Neural progenitor cell (in vitro differentiated cells): ENCODE measurements around the gene CLDN22. TPM values are rescaled to one million over a fixed set of nuclear protein-coding genes. Genes with fewer than 3 reads are reported as not detected.

ENCODE experiments used
- DNase-seq: peaks from one replicate; pipeline ENCODE4 v3.0.0-alpha.2; 2016; ENCODE audit warnings: low spot score
- H2AFZ ChIP-seq: fragments of 200-600 bp; sonication (generic); replicated peaks from 2 replicates; pipeline ENCODE4 v1.6.1; 2016; ENCODE audit warnings: antibody characterized with exemption
- H3F3A ChIP-seq: fragments of 200-600 bp; sonication (generic); 2 replicates; pipeline ENCODE4 v1.6.1; 2016; ENCODE audit warnings: antibody characterized with exemption, low read depth
- H3K27ac ChIP-seq: fragments of 200-600 bp; sonication (generic); 2 replicates; pipeline ENCODE4 v1.5.1; 2016; ENCODE audit warnings: mild to moderate bottlenecking
- H3K27me3 ChIP-seq: fragments of 200-600 bp; sonication (generic); 2 replicates; pipeline ENCODE4 v1.6.1; 2016; ENCODE audit warnings: mild to moderate bottlenecking, moderate library complexity
- H3K36me3 ChIP-seq: fragments of 200-600 bp; sonication (generic); 2 replicates; pipeline ENCODE4 v1.5.1; 2016
- H3K4me1 ChIP-seq: fragments of 200-600 bp; sonication (generic); 2 replicates; pipeline ENCODE4 v1.6.1; 2016; ENCODE audit warnings: mixed run types
- H3K4me2 ChIP-seq: fragments of 200-600 bp; sonication (generic); 2 replicates; pipeline ENCODE4 v1.6.1; 2016
- H3K4me3 ChIP-seq: fragments of 200-600 bp; sonication (generic); 2 replicates; pipeline ENCODE4 v1.5.1; 2016
- H3K79me2 ChIP-seq: fragments of 200-600 bp; sonication (generic); 2 replicates; pipeline ENCODE4 v1.6.1; 2016; ENCODE audit warnings: low read depth
- H3K9ac ChIP-seq: fragments of 200-600 bp; sonication (generic); 2 replicates; pipeline ENCODE4 v1.6.1; 2016
- H3K9me3 ChIP-seq: fragments of 200-600 bp; sonication (generic); 2 replicates; pipeline ENCODE4 v1.5.1; 2016; ENCODE audit warnings: low read depth
- H4K20me1 ChIP-seq: fragments of 200-600 bp; sonication (generic); 2 replicates; pipeline ENCODE4 v1.6.1; 2016; ENCODE audit warnings: low read depth
- H3K27ac Mint-ChIP-seq: 3 replicates; pipeline ENCODE4 v1.8.0; 2021; ENCODE audit warnings: mixed read lengths
- H3K27me3 Mint-ChIP-seq: 2 replicates; pipeline ENCODE4 v1.8.0; 2022; ENCODE audit warnings: low read depth, mild to moderate bottlenecking, inconsistent platforms, moderate library complexity, mixed read lengths; ENCODE audit not compliant: insufficient read depth
- H3K36me3 Mint-ChIP-seq: 3 replicates; pipeline ENCODE4 v1.8.0; 2021; ENCODE audit warnings: mixed read lengths
- H3K4me1 Mint-ChIP-seq: 3 replicates; pipeline ENCODE4 v1.8.0; 2021; ENCODE audit warnings: mixed read lengths
- H3K4me3 Mint-ChIP-seq: 3 replicates; pipeline ENCODE4 v1.8.0; 2021; ENCODE audit warnings: mild to moderate bottlenecking, moderate library complexity, mixed read lengths
- H3K9me3 Mint-ChIP-seq: 3 replicates; pipeline ENCODE4 v1.8.0; 2020; ENCODE audit warnings: mixed read lengths
- EZH2 ChIP-seq: fragments of 200-600 bp; sonication (generic); IDR thresholded peaks from 2 replicates; pipeline ENCODE4 v1.6.1; 2017; ENCODE audit warnings: antibody characterized with exemption, mild to moderate bottlenecking, moderate library complexity
- EZH2phosphoT487 ChIP-seq: fragments of 200-600 bp; sonication (generic); IDR thresholded peaks from 2 replicates; pipeline ENCODE4 v1.6.1; 2017; ENCODE audit warnings: antibody characterized with exemption
- total RNA-seq: library from RNA; depleted of rRNA; stranded (reverse); fragments of >200 nt; gene quantifications from 2 replicates; pipeline ENCODE4 v1.2.3, GENCODE V29; 2015; ENCODE audit warnings: low replicate concordance
- TF ChIP-seq, protein P1 (sequence below): fragments of 200-600 bp; sonication (generic); IDR thresholded peaks from 2 replicates; pipeline ENCODE4 v1.5.1; 2017; ENCODE audit warnings: antibody characterized with exemption, mild to moderate bottlenecking

Gene CLDN22
- total RNA-seq, 1 donor from 2014 or later: not detected

DNA sequence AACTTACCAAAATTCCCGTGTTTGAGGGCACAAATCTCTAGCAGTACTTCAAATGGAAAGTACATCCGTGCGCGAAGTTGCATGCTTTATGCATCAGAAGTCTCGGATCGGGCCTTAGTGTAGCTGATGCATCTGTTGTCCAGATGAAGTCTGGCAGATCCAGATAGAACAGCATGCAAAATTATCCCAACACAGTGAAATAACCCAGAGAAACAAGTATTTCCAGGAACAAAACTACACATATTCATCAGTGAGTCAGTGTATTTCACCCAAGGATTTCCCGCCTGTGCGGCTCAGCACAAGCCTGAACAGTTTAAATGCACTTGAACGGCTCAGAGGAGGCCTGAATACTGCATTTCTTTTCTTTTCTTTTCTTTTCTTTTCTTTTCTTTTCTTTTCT lies 29.6 kb upstream of the CLDN22 start:
- no peak overlapping the region for H3K4me3 Mint-ChIP-seq
- TF ChIP-seq EZH2 (no peak), EZH2phosphoT487 (no peak)
- TF ChIP-seq, protein P1, sequence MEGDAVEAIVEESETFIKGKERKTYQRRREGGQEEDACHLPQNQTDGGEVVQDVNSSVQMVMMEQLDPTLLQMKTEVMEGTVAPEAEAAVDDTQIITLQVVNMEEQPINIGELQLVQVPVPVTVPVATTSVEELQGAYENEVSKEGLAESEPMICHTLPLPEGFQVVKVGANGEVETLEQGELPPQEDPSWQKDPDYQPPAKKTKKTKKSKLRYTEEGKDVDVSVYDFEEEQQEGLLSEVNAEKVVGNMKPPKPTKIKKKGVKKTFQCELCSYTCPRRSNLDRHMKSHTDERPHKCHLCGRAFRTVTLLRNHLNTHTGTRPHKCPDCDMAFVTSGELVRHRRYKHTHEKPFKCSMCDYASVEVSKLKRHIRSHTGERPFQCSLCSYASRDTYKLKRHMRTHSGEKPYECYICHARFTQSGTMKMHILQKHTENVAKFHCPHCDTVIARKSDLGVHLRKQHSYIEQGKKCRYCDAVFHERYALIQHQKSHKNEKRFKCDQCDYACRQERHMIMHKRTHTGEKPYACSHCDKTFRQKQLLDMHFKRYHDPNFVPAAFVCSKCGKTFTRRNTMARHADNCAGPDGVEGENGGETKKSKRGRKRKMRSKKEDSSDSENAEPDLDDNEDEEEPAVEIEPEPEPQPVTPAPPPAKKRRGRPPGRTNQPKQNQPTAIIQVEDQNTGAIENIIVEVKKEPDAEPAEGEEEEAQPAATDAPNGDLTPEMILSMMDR: no peak
- Histone ChIP-seq H3K9me3 (no peaks in the 10 kb centered on the region), H3K27ac (no peak overlapping the region), H3K36me3 (no peaks in the 10 kb centered on the region), H3K79me2 (no peaks in the 10 kb centered on the region), H2AFZ (no peak overlapping the region), H3K9ac (no peak overlapping the region), H3K4me3 (no peak overlapping the region), H3F3A (no peaks in the 10 kb centered on the region), H3K27me3 (no peaks in the 10 kb centered on the region), H3K4me1 (peaks cover 8% of the 10 kb centered on the region), H4K20me1 (no peaks in the 10 kb centered on the region), H3K4me2 (no peak overlapping the region)
- H3K9me3 Mint-ChIP-seq: peaks cover 8% of the 10 kb centered on the region
- DNase-seq: no peak
- no peak overlapping the region for H3K27ac Mint-ChIP-seq
- peaks cover 22% of the 10 kb centered on the region for H3K27me3 Mint-ChIP-seq
- H3K36me3 Mint-ChIP-seq: no peaks in the 10 kb centered on the region
- peaks cover 21% of the 10 kb centered on the region for H3K4me1 Mint-ChIP-seq

DNA sequence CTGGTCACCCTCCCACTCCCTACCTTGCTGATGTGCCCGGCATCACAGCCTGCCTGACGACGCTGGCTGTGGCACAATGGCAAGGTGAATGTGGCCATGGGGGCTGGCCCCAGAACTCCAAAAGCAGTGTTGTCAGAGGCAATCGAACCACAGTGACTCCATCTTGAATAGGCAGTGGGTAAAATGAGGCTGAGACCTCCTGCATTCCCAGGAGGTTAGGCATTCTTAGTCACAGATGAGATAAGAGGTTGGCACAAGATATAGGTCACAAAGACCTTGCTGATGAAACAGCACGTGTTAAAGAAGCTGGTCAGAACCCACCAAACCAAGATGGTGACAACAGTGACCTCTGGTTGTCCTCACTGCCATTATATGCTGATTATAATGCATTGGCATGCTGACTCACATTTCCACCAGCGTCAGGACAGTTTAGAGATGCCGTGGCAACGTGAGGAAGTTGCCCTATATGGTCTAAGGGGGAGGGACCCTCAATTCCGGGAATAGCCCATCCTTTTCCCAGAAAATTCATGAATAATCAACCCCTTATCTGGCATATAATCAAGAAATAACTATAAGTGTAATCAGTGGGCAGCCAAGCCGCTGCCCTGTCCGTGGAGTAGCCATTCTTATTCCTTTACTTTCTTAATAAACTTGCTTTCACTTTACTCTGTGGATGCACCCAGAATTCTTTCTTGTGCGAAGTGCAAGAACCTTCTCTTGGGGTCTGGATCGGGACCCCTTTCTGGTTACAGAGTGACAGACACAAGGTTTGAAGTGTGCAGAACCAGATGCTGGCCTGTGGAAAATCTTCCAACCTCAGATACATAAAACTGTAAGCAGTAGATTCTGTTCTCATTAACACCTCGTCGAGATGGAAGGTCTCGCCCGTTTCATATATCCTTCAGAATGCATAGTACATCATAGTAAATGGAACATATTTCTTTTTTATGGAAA lies 28.9 kb upstream of the CLDN22 start:
- Histone ChIP-seq H3K4me2 (no peak overlapping the region), H4K20me1 (no peaks in the 10 kb centered on the region), H3K9ac (no peak overlapping the region)

DNA sequence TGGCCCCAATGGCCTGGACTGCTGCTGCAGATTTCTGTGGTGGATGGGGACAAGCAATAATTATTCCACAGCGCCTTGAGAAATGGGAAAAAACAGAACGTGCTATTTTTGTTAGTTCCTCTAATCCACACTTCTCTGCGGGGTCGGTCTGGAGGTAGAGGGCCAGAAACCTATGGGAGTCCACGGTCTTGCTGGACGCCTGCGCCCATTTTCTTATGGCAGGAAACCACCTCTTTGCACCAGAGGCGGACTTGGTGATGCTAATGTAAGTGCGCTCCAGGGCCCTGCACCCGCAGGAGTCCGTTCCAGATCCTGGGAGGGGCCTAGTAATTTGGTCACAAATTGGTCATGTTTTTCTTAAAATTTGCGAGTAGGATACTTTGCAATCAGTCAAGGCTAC lies 28.1 kb upstream of the CLDN22 start:
- H3K4me3 ChIP-seq: no peak overlapping the region
- H3K79me2 ChIP-seq: no peaks in the 10 kb centered on the region
- peaks cover 6% of the 10 kb centered on the region for H3K9me3 Mint-ChIP-seq
- no peak overlapping the region for H3K27ac Mint-ChIP-seq
- no peaks in the 10 kb centered on the region for H3K27me3 ChIP-seq
- H3K36me3 Mint-ChIP-seq: no peaks in the 10 kb centered on the region
- TF ChIP-seq EZH2: no peak
- TF ChIP-seq, protein P1: no peak
- TF ChIP-seq EZH2phosphoT487: no peak
- no peaks in the 10 kb centered on the region for H3K9me3 ChIP-seq
- H3K4me1 Mint-ChIP-seq: peaks cover 19% of the 10 kb centered on the region
- no peak overlapping the region for H3K4me2 ChIP-seq
- no peaks in the 10 kb centered on the region for H3K36me3 ChIP-seq
- no peak overlapping the region for H3K9ac ChIP-seq
- DNase-seq: no peak
- H2AFZ ChIP-seq: no peak overlapping the region
- peaks cover 26% of the 10 kb centered on the region for H3K27me3 Mint-ChIP-seq
- no peak overlapping the region for H3K4me3 Mint-ChIP-seq
- H3K27ac ChIP-seq: no peak overlapping the region
- H3K4me1 ChIP-seq: peaks cover 8% of the 10 kb centered on the region
- H3F3A ChIP-seq: no peaks in the 10 kb centered on the region
- H4K20me1 ChIP-seq: no peaks in the 10 kb centered on the region

More for the DNA sequence above, 28.9 kb upstream of the CLDN22 start:
- no peaks in the 10 kb centered on the region for H3K9me3 ChIP-seq
- Mint-ChIP-seq H3K9me3 (peaks cover 8% of the 10 kb centered on the region), H3K27me3 (peaks cover 26% of the 10 kb centered on the region), H3K27ac (no peak overlapping the region), H3K36me3 (no peaks in the 10 kb centered on the region), H3K4me1 (peaks cover 21% of the 10 kb centered on the region), H3K4me3 (no peak overlapping the region)
- no peaks in the 10 kb centered on the region for H3K79me2 ChIP-seq
- H2AFZ ChIP-seq: no peak overlapping the region
- peaks cover 8% of the 10 kb centered on the region for H3K4me1 ChIP-seq
- no peaks in the 10 kb centered on the region for H3K36me3 ChIP-seq
- TF ChIP-seq EZH2 (no peak), EZH2phosphoT487 (no peak)
- TF ChIP-seq, protein P1: no peak
- H3K27me3 ChIP-seq: no peaks in the 10 kb centered on the region
- no peak overlapping the region for H3K27ac ChIP-seq
- no peak overlapping the region for H3K4me3 ChIP-seq
- no peaks in the 10 kb centered on the region for H3F3A ChIP-seq
- no peak for DNase-seq
